SK-N-SH treated with all-trans-retinoic acid at 6 μM for 48 hours (cell line): ENCODE data around the gene SIK1.

ENCODE experiments used
- ESRRG ChIP-seq: fragments of 250-450 bp; sonication (Bioruptor Pico); IDR thresholded peaks from 2 replicates; pipeline ENCODE4 v1.6.1; 2021; ENCODE audit warnings: mild to moderate bottlenecking
- OSR1 ChIP-seq: fragments of 250-450 bp; sonication (Bioruptor Pico); IDR thresholded peaks from 2 replicates; pipeline ENCODE4 v1.8.0; 2022; ENCODE audit warnings: moderate library complexity, mild to moderate bottlenecking, inconsistent platforms
- PATZ1 ChIP-seq: fragments of 250-450 bp; sonication (Bioruptor Pico); IDR thresholded peaks from 2 replicates; pipeline ENCODE4 v1.8.0; 2020; ENCODE audit warnings: mild to moderate bottlenecking, moderate library complexity, borderline replicate concordance
- POU6F1 ChIP-seq: fragments of 250-450 bp; sonication (Bioruptor Pico); IDR thresholded peaks from 2 replicates; pipeline ENCODE4 v1.8.0; 2021; ENCODE audit warnings: low read depth, mild to moderate bottlenecking, moderate library complexity, borderline replicate concordance
- TSHZ2 ChIP-seq: fragments of 250-450 bp; sonication (Bioruptor Pico); IDR thresholded peaks from 2 replicates; pipeline ENCODE4 v1.5.0; 2020; ENCODE audit warnings: mild to moderate bottlenecking, moderate library complexity
- ZC3H10 ChIP-seq: fragments of 250-450 bp; sonication (Bioruptor Pico); IDR thresholded peaks from 2 replicates; pipeline ENCODE4 v1.5.1; 2021; ENCODE audit warnings: mild to moderate bottlenecking, moderate library complexity
- ZFP3 ChIP-seq: fragments of 250-450 bp; sonication (Bioruptor Pico); IDR thresholded peaks from 2 replicates; pipeline ENCODE4 v1.5.0; 2020; ENCODE audit warnings: mild to moderate bottlenecking, moderate library complexity
- ZNF565 ChIP-seq: fragments of 450-650 bp; formaldehyde crosslinking; conservative IDR thresholded peaks from 2 replicates; pipeline ENCODE4 v1.5.0; 2020; ENCODE audit warnings: low read depth, mild to moderate bottlenecking, moderate library complexity
- ZNF8 ChIP-seq: fragments of 450-650 bp; formaldehyde crosslinking; IDR thresholded peaks from 2 replicates; pipeline ENCODE4 v1.5.0; 2020; ENCODE audit warnings: mild to moderate bottlenecking, moderate library complexity

GRCh38 chr21:43370888-43371570 is 55.9 kb downstream of the SIK1 start:
- no peak for TF ChIP-seq PATZ1 (CRISPR knock-in tag)
- no peak for TF ChIP-seq ESRRG
- no peak for TF ChIP-seq ZFP3
- no peak for TF ChIP-seq ZNF8
- no peak for TF ChIP-seq POU6F1 (CRISPR knock-in tag)
- TF ChIP-seq ZC3H10 (CRISPR knock-in tag) = no peak
- no peak for TF ChIP-seq TSHZ2 (CRISPR knock-in tag)
- no peak for TF ChIP-seq OSR1 (CRISPR knock-in tag)
- TF ChIP-seq ZNF565 (CRISPR knock-in tag) = no peak
